ENCODE results near the gene UBA1.

UBA1 gene

DNA sequence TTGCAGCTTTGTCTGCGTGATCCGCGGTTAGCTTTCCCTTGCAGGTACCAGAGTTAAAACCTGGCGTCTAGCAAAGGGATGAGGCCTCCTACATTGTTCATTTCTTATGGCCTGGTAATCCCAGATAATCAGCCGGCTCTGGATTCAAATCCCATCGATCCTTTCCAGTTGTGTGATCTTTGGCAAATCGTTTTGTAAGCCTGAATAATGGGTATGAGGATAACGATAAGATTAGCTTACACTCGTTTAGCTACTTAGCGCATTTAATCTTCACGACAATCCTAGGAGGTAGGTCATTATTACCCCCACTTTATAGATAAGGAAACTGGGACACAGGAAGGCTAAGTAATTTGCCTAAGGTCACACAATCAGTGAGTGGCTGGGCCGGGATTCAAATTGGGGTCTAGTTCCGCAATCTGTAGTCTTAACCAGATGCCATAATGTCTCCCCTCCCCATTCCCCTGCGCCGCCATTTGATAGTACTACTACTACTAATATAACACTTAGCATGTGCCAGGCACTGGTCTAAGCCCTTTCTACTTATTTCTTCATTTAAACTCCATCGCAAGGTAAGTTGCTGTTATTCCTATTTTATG lies 1.7 kb upstream of the UBA1 start:
- Histone ChIP-seq H4K20me1 (ENCODE audit: insufficient read depth, low read length) (peaks cover 14% of the 10 kb centered on the region; the same call in 1 of the 2 replicates), H3K9ac (ENCODE audit: low read depth, low read length) (peak overlapping the region; percentile 74), H3K36me3 (ENCODE audit: insufficient read depth, low read length) (peaks cover 15% of the 10 kb centered on the region), H3K4me1 (ENCODE audit: insufficient read depth, low read length) (peaks cover 58% of the 10 kb centered on the region), H3K27ac (ENCODE audit: low read length) (peak overlapping the region; percentile 79), H3K79me2 (ENCODE audit: insufficient read depth, low read length) (peaks cover 50% of the 10 kb centered on the region), H3K4me2 (ENCODE audit: insufficient read depth, low read length) (peak overlapping the region; percentile 89), H3K9me3 (ENCODE audit: insufficient read depth, low read length, severe bottlenecking) (no peaks in the 10 kb centered on the region), H2AFZ (ENCODE audit: low read depth, low read length) (peak overlapping the region; percentile 75), H3K27me3 (ENCODE audit: insufficient read depth, low read length, poor library complexity) (no peaks in the 10 kb centered on the region), H3K4me3 (ENCODE audit: low read depth in 1 of 2, low read length in 2 of 2) (peak overlapping the region; percentile 80 to 85; a peak in 3 of 4 replicates)
- TF ChIP-seq, protein P1, sequence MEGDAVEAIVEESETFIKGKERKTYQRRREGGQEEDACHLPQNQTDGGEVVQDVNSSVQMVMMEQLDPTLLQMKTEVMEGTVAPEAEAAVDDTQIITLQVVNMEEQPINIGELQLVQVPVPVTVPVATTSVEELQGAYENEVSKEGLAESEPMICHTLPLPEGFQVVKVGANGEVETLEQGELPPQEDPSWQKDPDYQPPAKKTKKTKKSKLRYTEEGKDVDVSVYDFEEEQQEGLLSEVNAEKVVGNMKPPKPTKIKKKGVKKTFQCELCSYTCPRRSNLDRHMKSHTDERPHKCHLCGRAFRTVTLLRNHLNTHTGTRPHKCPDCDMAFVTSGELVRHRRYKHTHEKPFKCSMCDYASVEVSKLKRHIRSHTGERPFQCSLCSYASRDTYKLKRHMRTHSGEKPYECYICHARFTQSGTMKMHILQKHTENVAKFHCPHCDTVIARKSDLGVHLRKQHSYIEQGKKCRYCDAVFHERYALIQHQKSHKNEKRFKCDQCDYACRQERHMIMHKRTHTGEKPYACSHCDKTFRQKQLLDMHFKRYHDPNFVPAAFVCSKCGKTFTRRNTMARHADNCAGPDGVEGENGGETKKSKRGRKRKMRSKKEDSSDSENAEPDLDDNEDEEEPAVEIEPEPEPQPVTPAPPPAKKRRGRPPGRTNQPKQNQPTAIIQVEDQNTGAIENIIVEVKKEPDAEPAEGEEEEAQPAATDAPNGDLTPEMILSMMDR (IDR thresholded peaks at IDR 0.05; ENCODE audit: borderline replicate concordance, extremely low read depth, low read length, poor library complexity, severe bottlenecking): no peak
- no peak for TF ChIP-seq EZH2 (IDR thresholded peaks at IDR 0.05; ENCODE audit: borderline replicate concordance, low read depth, low read length, severe bottlenecking)
- no peak for DNase-seq
- no peak for ATAC-seq (ENCODE audit: insufficient read depth, low read depth)

DNA sequence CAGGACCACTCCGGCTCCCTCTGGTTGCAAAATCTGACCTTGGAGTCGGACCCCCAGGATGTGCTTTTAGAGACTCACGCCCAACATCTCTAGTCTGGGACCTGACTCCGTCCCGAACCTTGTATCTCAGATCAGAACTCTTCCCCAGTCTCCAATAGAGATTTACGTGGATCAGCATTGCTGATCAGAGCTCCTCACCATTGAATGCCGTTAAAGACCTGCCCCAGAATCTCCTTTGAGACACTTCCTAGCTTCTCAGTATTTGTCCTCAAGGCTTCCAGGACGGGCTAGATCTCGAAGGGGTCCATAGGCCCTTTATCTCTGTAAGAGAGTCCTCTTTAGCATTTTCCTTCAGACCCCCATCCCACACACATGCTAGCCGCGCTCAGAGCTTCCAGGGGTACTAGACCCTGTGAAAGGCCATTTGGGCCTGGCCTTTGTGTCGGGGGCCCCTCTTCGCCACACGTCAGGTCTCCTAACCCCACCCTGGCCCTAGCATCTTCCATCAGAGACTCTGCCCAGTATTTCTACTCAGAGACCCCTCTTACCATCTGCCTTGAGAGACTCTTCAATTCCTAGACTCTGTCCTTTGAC lies 662 bp downstream of the UBA1 start:
- Histone ChIP-seq H3K4me2 (ENCODE audit: insufficient read depth, low read length) (peak overlapping the region; percentile 83), H3K4me3 (ENCODE audit: low read depth in 1 of 2, low read length in 2 of 2) (peak overlapping the region; percentile 71 to 87)

DNA sequence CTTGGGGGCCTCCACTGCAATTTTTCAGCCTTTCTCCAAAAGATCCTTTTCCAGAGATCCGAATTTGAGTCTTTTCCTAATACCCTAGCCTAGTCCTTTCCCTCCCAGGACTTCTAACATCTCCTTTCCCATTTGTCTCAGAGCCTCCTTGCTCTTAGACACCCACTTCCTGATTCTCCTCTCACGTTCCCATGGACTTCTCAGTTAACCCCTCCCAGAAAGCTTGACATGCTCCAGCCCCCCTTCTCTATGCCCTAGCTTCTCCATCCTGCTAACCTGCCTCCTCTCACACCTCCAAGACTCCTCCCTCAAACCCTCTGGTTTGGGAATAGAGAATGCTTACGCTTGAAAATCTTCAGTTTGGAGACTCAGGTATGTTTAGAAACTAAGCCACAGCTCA lies 2.5 kb downstream of the UBA1 start:
- Histone ChIP-seq H3K27me3 (ENCODE audit: insufficient read depth, low read length, poor library complexity) (no peaks in the 10 kb centered on the region), H3K4me2 (ENCODE audit: insufficient read depth, low read length) (peak overlapping the region; percentile 83), H3K27ac (ENCODE audit: low read length) (peak overlapping the region; percentile 49), H3K36me3 (ENCODE audit: insufficient read depth, low read length) (peaks cover 55% of the 10 kb centered on the region), H3K4me3 (ENCODE audit: low read depth in 1 of 2, low read length in 2 of 2) (peak overlapping the region in 1 of 2 experiments; percentile 29; a peak in 2 of 4 replicates), H3K9me3 (ENCODE audit: insufficient read depth, low read length, severe bottlenecking) (no peaks in the 10 kb centered on the region), H4K20me1 (ENCODE audit: insufficient read depth, low read length) (peaks cover 41% of the 10 kb centered on the region), H3K79me2 (ENCODE audit: insufficient read depth, low read length) (peaks cover 76% of the 10 kb centered on the region), H3K4me1 (ENCODE audit: insufficient read depth, low read length) (peaks cover 55% of the 10 kb centered on the region), H2AFZ (ENCODE audit: low read depth, low read length) (no peak overlapping the region), H3K9ac (ENCODE audit: low read depth, low read length) (peak overlapping the region; percentile 93)
- ATAC-seq (ENCODE audit: insufficient read depth, low read depth) (no peak), DNase-seq (no peak)
- TF ChIP-seq, protein P1 (IDR thresholded peaks at IDR 0.05; ENCODE audit: borderline replicate concordance, extremely low read depth, low read length, poor library complexity, severe bottlenecking): no peak
- no peak for TF ChIP-seq EZH2 (IDR thresholded peaks at IDR 0.05; ENCODE audit: borderline replicate concordance, low read depth, low read length, severe bottlenecking)

More for the DNA sequence above, 662 bp downstream of the UBA1 start:
- no peaks in the 10 kb centered on the region for H3K9me3 ChIP-seq (ENCODE audit: insufficient read depth, low read length, severe bottlenecking)
- peak overlapping the region; percentile 74 for H2AFZ ChIP-seq (ENCODE audit: low read depth, low read length)
- peaks cover 34% of the 10 kb centered on the region for H4K20me1 ChIP-seq (ENCODE audit: insufficient read depth, low read length)
- peak overlapping the region; percentile 93 for H3K9ac ChIP-seq (ENCODE audit: low read depth, low read length)
- no peaks in the 10 kb centered on the region for H3K27me3 ChIP-seq (ENCODE audit: insufficient read depth, low read length, poor library complexity)
- peaks cover 39% of the 10 kb centered on the region for H3K36me3 ChIP-seq (ENCODE audit: insufficient read depth, low read length)
- H3K4me1 ChIP-seq (ENCODE audit: insufficient read depth, low read length): peaks cover 64% of the 10 kb centered on the region
- no peak for ATAC-seq (ENCODE audit: insufficient read depth, low read depth)
- peaks cover 73% of the 10 kb centered on the region for H3K79me2 ChIP-seq (ENCODE audit: insufficient read depth, low read length)
- DNase-seq: no peak
- TF ChIP-seq, protein P1 (IDR thresholded peaks at IDR 0.05; ENCODE audit: borderline replicate concordance, extremely low read depth, low read length, poor library complexity, severe bottlenecking): no peak
- H3K27ac ChIP-seq (ENCODE audit: low read length): peak overlapping the region; percentile 90

All from DND-41 (cell line).